HepG2 (cell line): ENCODE results near the gene PTCH1. TPM values are rescaled to one million over a fixed set of nuclear protein-coding genes. Genes with fewer than 3 reads are reported as not detected.

ENCODE experiments used
- BHLHE40 ChIP-seq: IDR thresholded peaks from 2 replicates; pipeline ENCODE4 v1.6.1; 2011; ENCODE audit warnings: low read length, improper control_type of control experiment
- CCDC6 ChIP-seq: sonication (generic); formaldehyde crosslinking; IDR thresholded peaks from 2 replicates; pipeline ENCODE4 v1.8.1; 2022; ENCODE audit warnings: mild to moderate bottlenecking, missing genetic modification reagents, moderate library complexity
- E2F5 ChIP-seq: sonication (generic); formaldehyde crosslinking; conservative IDR thresholded peaks from 2 replicates; pipeline ENCODE4 v1.4.0; 2020; ENCODE audit warnings: missing genetic modification reagents
- ELF1 ChIP-seq: sonication (generic); formaldehyde crosslinking; IDR thresholded peaks from 2 replicates; pipeline ENCODE4 v1.4.0; 2020; ENCODE audit warnings: missing genetic modification reagents
- GMEB1 ChIP-seq: sonication (generic); formaldehyde crosslinking; IDR thresholded peaks from 2 replicates; pipeline ENCODE4 v1.5.1; 2020; ENCODE audit warnings: missing genetic modification reagents, mild to moderate bottlenecking, borderline replicate concordance
- HMGXB4 ChIP-seq, 2 experiments: sonication (generic) in 1 of 2; formaldehyde crosslinking in 1 of 2; IDR thresholded peaks; 2 replicates each; pipeline versions ENCODE4 v1.4.0 to v1.6.1; 2018 to 2020; ENCODE audit warnings: missing genetic modification reagents in 2 of 2, borderline replicate concordance in 1 of 2, low read depth in 1 of 2, mild to moderate bottlenecking in 1 of 2, missing biosample characterization in 1 of 2
- LCORL ChIP-seq, 2 experiments: fragments of 450-650 bp in 1 of 2; sonication (generic) in 1 of 2; formaldehyde crosslinking in 1 of 2; IDR thresholded peaks; 2 replicates each; pipeline versions ENCODE4 v1.5.0 to v1.6.1; 2017 to 2020; ENCODE audit warnings: antibody characterized with exemption in 1 of 2, missing genetic modification reagents in 1 of 2
- MXD1 ChIP-seq: sonication (generic); formaldehyde crosslinking; IDR thresholded peaks from 2 replicates; pipeline ENCODE4 v1.4.0; 2020; ENCODE audit warnings: mild to moderate bottlenecking, missing genetic modification reagents
- MXD4 ChIP-seq: IDR thresholded peaks from 2 replicates; pipeline ENCODE4 v1.6.1; 2016; ENCODE audit warnings: mild to moderate bottlenecking, missing biosample characterization, missing genetic modification reagents
- POLR2G ChIP-seq: fragments of 200-400 bp; formaldehyde crosslinking; IDR thresholded peaks from 2 replicates; pipeline ENCODE4 v1.6.1; 2018; ENCODE audit warnings: mild to moderate bottlenecking, low read depth, low read length, moderate library complexity
- REL ChIP-seq: sonication (generic); formaldehyde crosslinking; conservative IDR thresholded peaks from 2 replicates; pipeline ENCODE4 v1.8.0; 2022; ENCODE audit warnings: mild to moderate bottlenecking, missing genetic modification reagents, moderate library complexity
- REXO4 ChIP-seq: sonication (generic); formaldehyde crosslinking; IDR thresholded peaks from 2 replicates; pipeline ENCODE4 v1.8.0; 2022; ENCODE audit warnings: missing genetic modification reagents, mild to moderate bottlenecking, borderline replicate concordance
- RFX3 ChIP-seq: IDR thresholded peaks from 2 replicates; pipeline ENCODE4 v1.6.1; 2016; ENCODE audit warnings: missing biosample characterization, missing genetic modification reagents
- RNF2 ChIP-seq: fragments of 450-650 bp; conservative IDR thresholded peaks from 2 replicates; pipeline ENCODE4 v1.6.1; 2016; ENCODE audit warnings: low read depth
- STAT6 ChIP-seq: sonication (generic); formaldehyde crosslinking; IDR thresholded peaks from 2 replicates; pipeline ENCODE4 v1.4.0; 2020; ENCODE audit warnings: missing genetic modification reagents, mild to moderate bottlenecking, borderline replicate concordance
- ZBTB42 ChIP-seq: sonication (generic); formaldehyde crosslinking; IDR thresholded peaks from 2 replicates; pipeline ENCODE4 v1.5.0; 2020; ENCODE audit warnings: mild to moderate bottlenecking, missing genetic modification reagents
- ZNF577 ChIP-seq: sonication (generic); formaldehyde crosslinking; IDR thresholded peaks from 2 replicates; pipeline ENCODE4 v1.4.0; 2020; ENCODE audit warnings: mild to moderate bottlenecking, low read depth, missing genetic modification reagents, borderline replicate concordance
- ZNF780A ChIP-seq: sonication (generic); formaldehyde crosslinking; IDR thresholded peaks from 2 replicates; pipeline ENCODE4 v1.8.0; 2022; ENCODE audit warnings: mild to moderate bottlenecking, missing genetic modification reagents, moderate library complexity
- ZNF788 ChIP-seq: sonication (generic); formaldehyde crosslinking; IDR thresholded peaks from 2 replicates; pipeline ENCODE4 v1.5.0; 2020; ENCODE audit warnings: mild to moderate bottlenecking, missing genetic modification reagents, borderline replicate concordance
- polyA plus RNA-seq, 8 experiments: library from polyadenylated mRNA; depleted of rRNA in 3 of 8; stranded (reverse) in 7 of 8; unstranded in 1 of 8; fragments of >200 nt; fragmentation: Illumina TruSeq in 4 of 8; extraction: Trizol in 4 of 8; gene quantifications; 2 replicates each; pipeline versions ENCODE4 v1.2.1 to v1.2.3, GENCODE V29; 2011 to 2016; ENCODE audit warnings: low read depth in 4 of 8, missing spikeins in 1 of 8, mixed read lengths in 1 of 8; ENCODE audit not compliant: insufficient read depth in 1 of 8
- total RNA-seq, 5 experiments: library from RNA; depleted of rRNA; stranded (reverse); fragments of >200 nt; fragmentation: Illumina TruSeq; extraction: Trizol; gene quantifications; 2 replicates each; pipeline ENCODE4 v1.2.3, GENCODE V29; 2016; ENCODE audit warnings: low read depth in 1 of 5

Gene PTCH1
- total and polyA plus RNA-seq, 2 of the 13 experiments (the other 11 are each of a cell fraction or from before 2014, with no cell fraction given): 2.8 to 3.9 TPM

GRCh38 chr9:95510709-95511615, 5.8 kb downstream of the PTCH1 start (continued):
- peak; percentile 74 for TF ChIP-seq GMEB1 (CRISPR knock-in tag)
- TF ChIP-seq E2F5: peak; percentile 58; the same call in 1 of the 2 replicates
- 0 out of 2 replicates have a peak, but pooled peaks have one; percentile 48 for TF ChIP-seq CCDC6 (CRISPR knock-in tag)
- TF ChIP-seq RNF2: no peak
- TF ChIP-seq MXD1 (CRISPR knock-in tag): peak; percentile 58; the same call in 1 of the 2 replicates
- no peak for TF ChIP-seq RFX3 (CRISPR knock-in tag)
- TF ChIP-seq REXO4 (CRISPR knock-in tag): no peak
- peak; percentile 91 for TF ChIP-seq MXD4 (CRISPR knock-in tag)
- TF ChIP-seq POLR2G: peak; percentile 66
- peak; percentile 65; the same call in 1 of the 2 replicates for TF ChIP-seq ZNF788 (CRISPR knock-in tag)
- 0 out of 2 replicates have a peak, but pooled peaks have one; percentile 18 for TF ChIP-seq ZNF780A (CRISPR knock-in tag)
- TF ChIP-seq ZNF577 (CRISPR knock-in tag): no peak
- TF ChIP-seq HMGXB4 (CRISPR knock-in tag; IDR thresholded peaks at IDR 0.05; ENCODE audit: borderline replicate concordance in 1 of 2, low read depth in 1 of 2): peak in 1 of 2 experiments; percentile 32; a peak in 1 of 4 replicates
- no peak for TF ChIP-seq LCORL (IDR thresholded peaks at IDR 0.05)
- TF ChIP-seq LCORL (CRISPR knock-in tag; IDR thresholded peaks at IDR 0.05): 0 out of 2 replicates have a peak, but pooled peaks have one; percentile 2
- peak; percentile 67 for TF ChIP-seq BHLHE40
- no peak for TF ChIP-seq ZBTB42 (CRISPR knock-in tag)
- TF ChIP-seq STAT6: 0 out of 2 replicates have a peak, but pooled peaks have one; percentile 29
- 0 out of 2 replicates have a peak, but pooled peaks have one; percentile 11 for TF ChIP-seq ELF1
- peak; percentile 76 for TF ChIP-seq REL (CRISPR knock-in tag)
